Measurements from ENCODE around the gene ZSWIM5.
A peak's percentile ranks its signal among the peaks of the same experiment; 100 is the strongest.
"Not testable (repeated sequence)": the region's sequence is repeated elsewhere in the genome, so short reads cannot be mapped to it uniquely, and the experiment has no call there.

The ZSWIM5 gene

DNA sequence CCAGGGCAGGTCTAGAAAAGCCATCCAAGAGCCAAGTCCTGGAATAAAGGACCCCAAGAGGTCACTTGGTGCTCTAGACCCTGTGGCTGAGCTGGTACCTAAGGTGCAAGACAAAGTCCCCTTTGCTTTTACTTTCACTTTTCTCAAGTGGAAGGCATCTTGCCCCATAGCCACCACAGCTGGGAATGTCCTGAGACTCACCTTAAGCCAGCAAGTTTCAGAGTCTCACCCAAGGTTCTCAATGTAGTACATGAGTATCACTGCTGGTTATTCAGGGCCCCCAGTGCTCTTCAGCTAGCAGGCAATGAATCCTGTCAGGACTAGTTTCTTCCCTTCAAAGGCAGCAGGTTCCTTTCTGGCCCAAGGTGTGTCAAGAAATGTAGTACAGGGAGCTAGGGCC, 126.9 kb downstream of the ZSWIM5 start:
- no peak for DNase-seq

DNA sequence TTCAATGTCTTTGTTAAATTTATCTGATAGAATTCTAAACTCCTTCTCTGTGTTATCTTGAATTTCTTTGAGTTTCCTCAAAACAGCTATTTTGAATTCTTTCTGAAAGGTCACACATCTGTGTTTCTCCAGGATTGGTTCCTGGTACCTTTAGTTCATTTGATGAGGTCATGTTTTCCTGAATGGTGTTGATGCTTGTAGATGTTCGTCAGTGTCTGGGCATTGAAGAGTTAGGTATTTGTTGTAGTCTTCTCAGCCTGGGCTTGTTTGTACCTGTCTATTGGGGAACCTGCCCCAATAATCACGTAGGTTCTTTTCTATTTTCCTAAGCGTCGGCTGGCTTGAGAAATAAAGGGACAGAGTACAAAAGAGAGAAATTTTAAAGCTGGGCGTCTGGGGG, 129.4 kb downstream of the ZSWIM5 start:
- not testable (repeated sequence) for DNase-seq

DNA sequence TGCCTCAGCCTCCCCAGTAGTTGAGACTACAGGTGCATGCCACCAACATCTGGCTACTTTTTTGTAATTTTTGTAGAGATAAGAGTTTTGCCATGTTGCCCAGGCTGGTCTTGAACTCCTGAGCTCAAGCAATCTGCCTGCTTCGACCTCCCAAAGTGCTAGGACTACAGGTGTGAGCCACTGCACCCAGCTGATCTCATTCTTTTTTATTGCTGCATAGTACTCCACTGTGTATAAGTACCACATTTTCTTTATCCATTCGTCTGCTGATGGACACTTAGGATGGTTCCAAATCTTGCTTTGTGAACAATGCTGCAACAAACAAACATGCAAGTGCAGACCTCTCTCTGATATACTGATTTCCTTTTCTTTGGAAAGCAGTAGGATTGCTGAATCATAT, 134.8 kb downstream of the ZSWIM5 start:
- no peak for DNase-seq

DNA sequence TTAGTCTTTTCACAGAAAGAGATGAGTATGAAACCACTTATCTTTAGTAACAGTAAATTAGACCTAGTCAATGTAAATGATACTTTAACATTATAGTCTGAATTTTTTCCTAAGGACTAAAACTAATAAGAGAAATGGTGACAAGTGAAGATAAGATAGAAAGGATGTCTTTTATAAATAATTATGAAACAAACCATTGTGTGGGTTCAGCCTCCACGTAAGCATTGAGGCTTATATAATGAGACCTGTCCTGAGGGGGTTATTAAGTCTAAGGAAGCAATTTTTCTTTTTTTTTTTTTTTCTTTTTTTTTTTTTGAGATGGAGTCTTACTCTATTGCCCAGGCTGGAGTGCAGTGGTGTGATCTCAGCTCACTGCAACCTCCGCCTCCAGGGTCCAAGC, 138.6 kb downstream of the ZSWIM5 start:
- DNase-seq = no peak

DNA sequence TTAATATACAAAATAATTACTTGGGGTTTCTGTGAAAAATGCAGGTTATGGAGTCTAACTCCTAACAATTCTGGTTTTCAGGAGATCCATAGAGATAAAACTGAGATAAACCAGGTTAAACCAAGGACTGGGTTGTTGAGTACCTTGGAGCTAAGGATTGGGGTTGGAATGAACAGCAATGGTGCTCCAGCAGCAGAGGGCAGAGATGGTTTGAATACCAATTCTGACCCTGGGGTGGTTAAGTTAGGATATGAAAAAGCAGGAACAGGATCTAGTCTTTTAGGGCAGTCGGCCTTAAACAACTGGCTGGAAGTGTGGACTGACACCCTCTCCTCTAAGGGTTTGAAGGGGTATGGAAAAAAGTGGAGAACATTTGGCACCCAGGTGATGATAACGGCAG, 141.3 kb downstream of the ZSWIM5 start:
- no peak for DNase-seq

DNA sequence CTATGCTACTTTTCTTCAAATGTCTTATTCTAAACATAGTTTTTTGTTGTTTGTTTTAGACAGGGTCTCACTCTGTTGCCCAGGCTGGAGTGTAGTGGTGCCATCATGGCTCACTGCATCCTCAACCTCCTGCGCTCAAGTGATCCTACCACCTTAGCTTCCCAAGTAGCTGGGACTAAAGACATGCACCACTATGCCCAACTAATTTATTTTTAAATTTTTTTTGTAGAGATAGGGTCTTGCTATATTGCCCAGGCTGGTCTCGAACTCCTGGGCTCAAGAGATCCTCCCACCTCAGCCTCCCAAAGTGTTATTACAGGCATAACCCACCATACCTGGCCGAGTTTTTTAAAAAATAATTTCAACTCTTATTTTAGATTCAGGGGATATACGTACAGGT, 143.9 kb downstream of the ZSWIM5 start:
- not testable (repeated sequence) for DNase-seq

DNA sequence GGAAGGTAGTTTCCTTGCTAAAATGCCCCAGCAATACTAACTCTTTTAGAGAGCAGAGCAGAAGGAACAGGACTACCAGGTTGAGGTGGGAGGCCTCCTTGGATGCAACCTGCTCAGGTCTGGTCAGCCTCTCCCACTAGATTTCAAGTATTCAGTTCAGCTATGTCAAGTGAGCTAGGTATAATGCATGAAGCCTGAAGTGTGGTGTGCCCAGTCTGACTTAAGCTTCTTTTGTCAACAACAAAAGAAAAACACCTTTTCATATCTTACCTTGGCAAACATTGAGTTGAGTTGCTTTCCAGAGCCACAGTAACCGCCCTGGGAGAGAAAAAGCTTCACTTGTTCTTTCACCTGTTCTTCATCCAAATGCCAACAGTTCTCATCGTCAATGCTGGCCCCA, 146.6 kb downstream of the ZSWIM5 start:
- DNase-seq = no peak

DNA sequence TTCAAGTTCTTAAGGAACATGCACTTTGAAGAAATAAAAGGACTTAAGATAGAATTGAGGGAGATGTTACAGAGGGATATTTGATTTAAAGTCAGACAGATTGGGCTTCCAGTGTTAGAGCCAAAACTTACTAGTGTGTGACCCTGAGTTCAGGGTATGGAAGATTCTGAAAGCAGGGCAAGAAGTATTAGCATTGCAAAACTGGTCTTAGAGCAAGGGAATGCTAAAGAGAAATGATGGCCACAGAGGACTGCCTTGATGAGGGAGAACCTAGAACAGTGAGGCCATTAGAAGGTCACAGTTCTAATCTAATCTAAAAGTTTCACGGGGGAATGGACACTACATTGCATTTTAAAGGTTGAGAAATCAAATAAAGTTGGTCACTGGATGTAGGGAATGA, 148.9 kb downstream of the ZSWIM5 start:
- DNase-seq = no peak

DNA sequence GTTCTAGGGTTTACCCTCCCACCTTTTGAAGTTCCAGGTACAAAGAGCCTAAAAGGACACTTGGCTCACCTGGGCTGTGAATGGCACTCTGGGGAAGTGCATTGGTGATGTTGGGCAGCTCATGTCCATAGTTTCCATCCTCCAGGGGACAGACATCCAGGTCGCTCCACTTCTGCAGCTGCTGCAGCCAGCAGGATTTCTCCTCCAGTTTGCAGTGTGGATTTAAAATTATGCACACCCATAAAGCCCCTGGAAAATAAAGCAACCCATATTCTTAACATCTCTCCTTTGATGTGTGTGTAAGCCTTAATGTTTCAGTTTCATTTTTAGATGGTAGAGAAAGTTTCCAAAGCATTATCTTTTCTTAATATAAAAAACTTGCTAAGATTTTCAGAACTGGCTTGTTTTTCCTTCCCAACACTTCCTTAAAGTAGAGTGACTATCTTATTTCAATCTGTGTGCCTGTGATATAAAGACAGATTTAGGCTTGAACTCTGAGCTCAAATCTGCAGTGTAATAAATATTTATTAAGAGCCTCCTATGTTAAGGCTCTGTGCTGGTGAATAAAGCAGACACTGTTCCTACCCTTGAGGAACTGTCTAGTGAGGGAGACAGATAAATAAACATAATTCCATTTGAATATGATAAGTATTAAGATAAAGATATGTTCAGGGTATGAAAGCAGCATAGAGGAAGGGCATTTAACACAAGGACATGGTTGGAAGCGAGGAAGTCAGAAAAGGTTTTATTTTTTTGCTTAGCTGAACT, 155.2 kb downstream of the ZSWIM5 start:
- DNase-seq = no peak

DNA sequence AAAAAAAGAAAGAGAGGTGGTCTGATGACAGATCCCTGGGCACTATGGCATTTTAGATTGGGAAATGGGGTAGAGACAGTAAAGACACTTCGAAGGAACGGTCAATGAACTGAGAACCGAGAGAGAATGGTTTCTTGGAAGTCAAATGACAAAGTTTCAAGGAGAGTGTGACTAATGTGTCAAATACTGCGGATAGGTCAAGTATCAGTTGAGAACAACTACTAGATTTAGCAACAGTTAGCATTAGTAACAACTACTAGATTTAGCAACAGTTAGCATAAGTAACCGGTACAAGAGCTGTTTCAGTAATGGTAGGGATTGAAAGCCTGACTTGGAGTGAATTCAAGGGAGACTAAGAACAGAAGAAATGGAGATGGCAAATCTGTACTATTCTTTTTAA, 159.4 kb downstream of the ZSWIM5 start:
- DNase-seq = no peak

DNA sequence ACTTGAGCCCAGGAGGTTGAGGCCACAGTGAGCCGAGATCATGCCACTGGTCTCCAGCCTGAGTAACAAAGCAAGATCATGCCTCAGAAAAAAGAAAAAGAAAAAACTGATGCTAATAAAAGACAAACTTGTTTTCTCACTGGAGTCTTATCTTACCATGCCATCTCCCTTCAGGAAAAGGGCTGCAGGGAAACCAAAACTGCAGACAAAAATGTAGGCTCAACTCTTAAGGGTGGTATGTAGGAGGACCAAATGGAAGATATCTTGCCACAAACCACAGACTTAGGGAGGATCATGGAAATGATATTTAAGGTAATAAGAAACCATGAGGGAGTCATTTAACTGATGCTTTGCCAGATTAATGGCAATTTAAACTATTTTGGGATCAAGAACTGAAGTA, 161.5 kb downstream of the ZSWIM5 start:
- no peak for DNase-seq

DNA sequence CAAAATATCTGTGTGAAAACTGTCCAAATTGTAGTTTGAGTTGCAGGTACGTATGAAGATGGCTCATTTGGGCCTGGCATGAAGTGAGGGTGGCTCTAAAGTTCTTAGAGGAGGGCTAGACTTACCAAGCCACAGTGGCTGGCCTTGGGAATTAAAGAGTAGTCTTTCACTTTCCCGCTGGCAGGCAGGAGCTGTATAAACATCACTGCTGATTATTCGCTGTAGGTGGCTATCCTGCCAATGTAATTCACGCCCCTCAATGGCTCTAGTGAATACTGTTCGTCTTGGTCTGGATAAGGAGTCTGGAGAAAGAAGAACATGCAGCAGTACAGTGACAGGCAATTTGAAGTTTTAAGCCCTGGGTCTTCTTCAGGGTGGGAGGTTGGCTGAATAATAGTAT, 163.3 kb downstream of the ZSWIM5 start:
- DNase-seq = no peak

DNA sequence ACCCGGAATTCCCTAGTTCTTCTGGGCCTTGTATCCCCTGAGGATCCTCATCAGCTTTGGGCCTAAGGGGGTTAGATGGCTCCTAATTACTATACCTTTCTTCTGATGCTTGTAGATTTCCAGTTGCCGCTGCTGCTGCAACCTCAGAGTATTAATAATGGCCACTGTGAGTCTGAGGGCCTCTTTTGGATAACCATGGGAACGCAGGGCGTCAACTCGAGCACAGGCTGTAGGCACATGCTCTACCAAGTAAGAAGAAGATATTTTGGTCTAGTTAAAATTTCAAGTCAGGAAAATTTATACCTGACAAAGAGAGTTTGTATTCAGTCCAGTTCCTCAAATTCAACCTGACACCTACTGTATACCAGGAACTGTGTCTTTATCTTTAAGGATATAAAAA, 166.1 kb downstream of the ZSWIM5 start:
- no peak for DNase-seq

DNA sequence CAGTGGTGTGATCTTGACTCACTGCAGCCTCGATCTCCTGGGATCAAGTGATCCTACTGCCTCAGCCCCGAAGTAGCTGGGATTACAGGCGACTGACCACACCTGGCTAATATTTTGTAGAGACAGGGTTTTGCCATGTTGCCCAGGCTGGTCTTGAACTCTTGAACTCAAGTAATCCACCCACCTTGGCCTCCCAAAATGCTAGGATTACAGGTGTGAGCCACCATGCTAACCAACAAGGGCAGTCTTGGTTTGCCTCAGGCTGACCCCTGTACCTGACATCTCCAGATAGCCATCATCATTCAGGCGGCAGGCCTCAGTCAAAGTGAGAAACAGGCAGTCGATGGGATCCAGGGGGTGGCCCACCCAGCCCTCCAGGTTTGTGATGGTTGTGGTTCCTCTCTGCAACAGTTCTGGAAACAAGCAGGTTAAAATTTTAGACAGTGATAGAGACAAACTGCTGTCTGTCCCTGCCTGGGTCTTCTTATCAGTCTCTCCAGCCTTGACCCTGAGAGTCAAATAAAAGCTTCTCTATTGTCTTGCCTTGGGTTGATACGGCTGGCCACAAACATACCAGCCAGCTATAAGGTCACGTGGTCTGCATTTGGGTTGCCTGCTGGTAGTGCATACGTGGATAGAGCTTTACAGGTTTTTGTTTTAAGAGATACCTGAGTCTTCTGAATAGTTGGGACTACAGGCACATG, 167.6 kb downstream of the ZSWIM5 start:
- no peak for DNase-seq

DNA sequence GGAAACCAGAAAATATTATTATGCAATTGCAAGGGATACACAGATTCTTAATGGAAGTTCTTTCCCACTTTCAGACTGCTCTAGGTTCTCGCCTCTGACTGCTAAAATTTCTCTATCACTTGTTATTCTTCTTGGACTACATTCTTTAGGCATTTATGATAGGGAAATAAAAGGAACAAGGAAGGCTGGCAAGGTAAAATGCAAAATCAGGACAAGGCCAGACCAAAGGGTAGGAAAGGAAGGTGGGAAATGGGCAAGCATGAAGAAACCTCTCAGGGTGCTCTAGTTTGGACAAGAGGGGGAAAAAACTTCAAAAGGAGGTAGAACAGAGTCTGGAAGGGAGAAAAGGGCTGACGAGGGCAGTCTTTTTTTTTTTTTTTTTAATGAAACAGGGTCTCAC, 168.2 kb downstream of the ZSWIM5 start:
- no peak for DNase-seq

DNA sequence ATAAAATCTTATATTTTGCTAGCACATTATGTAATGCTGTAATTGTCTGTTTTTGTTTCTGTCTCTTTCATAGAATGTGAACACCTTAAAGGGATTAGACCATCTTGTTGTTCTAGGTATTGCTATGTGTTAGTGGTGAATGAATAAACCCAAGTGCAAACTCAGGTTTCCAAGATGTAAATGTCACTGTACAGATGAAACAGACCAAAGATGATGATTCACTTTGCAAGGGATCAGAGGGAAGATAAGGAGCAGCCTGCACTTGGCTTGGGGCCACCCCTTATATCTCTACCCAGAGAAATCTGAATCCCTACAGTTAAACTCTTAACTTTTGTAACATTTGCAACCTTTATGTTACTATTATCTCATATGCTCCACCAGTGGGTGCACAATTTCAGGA, 168.9 kb downstream of the ZSWIM5 start:
- no peak for DNase-seq

DNA sequence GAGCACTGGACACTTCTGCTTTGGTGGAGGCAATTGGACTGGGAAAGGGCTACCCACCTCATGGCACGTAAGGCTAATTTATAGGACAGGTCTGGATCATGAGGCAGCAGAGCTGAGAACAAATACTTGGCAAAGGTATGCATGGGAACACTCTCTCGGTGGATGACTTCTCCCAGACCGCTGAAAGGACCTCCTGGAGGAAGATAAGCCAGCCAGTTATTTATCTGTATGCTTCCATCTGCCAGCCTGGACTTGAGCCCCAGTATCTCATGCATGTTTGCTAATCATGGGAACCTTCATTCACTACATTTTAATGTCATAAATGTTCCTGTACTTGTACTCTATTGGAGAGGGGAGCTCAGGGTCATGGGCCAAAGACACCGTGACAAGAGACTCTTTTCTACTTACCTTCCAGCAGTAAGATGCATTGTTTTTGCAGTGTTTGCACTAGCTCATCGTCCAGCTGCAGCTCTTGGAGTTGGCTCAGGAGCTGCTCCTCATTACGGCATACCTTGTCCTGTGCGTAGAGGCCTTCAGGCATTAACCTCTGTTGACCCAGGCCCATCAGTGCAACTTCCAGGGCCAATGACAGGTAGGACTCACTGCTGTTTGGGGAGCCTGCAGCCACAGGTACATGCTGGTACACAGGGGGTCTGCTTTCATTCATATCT, 170.6 kb downstream of the ZSWIM5 start:
- no peak for DNase-seq

DNA sequence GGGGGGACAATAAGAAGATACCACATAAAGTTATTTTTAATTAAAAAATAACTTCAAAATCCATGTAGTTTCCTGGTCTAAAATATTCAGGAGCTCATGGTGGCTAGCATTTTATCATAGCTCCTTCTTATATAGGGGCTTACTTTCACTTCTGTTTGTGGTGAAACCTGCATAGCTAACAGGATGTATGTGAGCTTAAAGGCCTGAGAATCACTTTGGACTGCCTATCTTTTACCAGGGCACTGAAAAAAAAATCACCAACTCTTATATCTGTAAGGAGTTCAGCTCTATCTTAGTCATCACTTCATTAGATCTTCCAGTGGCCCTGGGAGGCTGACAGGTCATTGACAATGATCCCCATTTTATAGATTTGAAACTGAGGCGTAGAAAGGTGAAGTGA, 173.0 kb downstream of the ZSWIM5 start:
- DNase-seq = no peak

DNA sequence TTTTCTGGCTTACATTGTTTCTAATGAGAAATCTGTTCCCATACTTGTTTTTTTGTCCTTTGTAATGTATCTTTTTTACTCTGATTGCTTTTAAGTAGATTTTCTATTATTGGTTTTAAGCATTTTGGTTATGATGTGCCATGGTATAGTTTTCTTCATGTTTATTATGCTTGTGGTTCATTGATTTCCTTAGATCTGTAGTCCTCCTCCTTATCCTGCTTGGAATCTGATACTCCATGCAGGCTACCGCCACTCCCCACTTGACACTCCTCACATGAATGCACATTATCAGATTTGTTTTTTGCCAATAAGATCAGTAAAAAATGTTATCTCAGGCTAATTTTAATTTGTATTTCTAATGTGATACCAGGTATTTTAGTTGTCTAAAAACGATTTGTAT, 173.6 kb downstream of the ZSWIM5 start:
- DNase-seq = no peak

DNA sequence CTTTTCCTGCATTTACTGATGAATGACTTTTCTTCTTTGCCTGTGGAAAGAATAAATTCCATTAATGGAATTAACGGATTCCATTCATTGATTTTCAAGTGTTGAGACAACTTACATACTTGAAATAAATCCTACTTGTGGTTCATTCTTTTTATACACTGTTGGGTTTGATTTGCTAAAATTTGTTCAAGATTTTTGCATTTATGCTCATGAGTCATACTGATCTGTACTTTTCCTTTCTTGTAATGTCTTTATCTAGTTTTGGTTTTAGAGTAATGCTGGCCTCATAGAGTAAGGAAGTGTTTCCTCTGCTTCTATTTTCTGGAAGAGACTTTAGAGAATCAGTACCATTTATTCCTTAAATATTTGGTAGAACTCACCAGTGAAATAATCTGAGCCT, 180.0 kb downstream of the ZSWIM5 start:
- DNase-seq = no peak

DNA sequence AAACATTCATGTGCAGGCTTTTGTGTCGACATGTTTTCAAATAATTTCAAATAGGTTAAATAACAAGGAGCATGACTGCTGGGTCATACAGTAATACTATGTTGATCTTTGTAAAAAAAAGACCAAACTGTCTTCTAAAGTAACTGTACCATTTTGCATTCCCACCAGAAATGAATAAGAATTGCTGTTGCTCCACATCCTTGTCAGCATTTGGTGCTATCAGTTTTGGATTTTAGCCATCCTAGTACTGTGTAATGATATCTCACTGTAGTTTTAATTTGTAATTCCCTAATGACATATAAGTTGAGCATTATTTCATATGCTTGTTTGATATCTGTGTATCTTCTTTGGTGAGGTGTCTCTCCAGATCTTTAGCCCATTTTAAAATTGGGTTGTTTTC, 182.7 kb downstream of the ZSWIM5 start:
- no peak for DNase-seq

DNA sequence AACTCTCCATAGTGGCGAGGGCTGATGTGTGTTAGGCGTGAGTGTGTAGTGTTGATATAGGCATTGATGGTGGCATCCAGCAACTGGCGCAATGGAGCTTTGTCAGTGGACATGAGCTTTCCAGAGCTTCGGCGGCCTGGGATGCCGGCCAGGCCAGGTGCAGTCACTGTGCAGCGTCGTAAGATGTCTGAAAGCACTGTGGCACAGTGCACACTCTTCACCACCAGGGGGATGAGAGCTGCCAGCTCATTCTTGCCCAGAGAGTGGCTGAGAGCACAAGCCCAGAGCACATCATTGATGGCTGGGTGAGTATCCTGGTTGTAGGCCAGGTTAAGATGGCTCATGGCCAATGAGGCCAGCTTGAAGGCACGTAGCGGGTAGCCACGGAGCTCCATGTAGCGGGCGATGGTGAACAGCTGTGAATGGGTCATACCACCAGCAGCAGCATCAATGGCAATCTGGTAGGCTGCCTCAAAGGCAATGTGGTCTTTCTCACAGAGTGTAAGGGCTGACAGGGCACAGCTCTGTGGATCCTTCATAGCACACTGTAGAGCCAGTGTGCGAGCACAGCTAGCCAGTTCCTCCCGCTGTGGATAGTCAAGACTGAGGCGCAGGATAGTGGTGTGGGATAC, 187.7 kb downstream of the ZSWIM5 start:
- peak; percentile 4 for DNase-seq

DNA sequence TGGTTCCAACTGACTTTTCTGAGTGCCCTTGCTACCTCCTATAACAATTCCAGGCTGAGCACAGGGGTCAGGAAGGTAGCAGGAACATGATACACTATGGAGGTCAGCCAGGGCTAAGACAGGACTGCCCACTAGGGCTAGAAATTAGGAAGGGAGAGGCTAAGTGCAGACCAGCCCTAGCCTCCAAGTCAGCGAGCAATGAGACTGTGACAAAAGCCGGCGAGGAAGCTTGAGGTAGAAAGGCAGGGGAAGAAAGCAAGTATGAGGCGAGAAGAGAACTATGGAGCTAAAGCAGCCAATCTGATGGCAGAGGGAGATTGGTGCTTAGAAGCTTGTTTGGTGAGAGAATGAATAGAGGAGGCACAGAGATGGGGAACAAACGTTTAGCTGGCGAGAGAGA, 189.6 kb downstream of the ZSWIM5 start:
- DNase-seq = no peak
